Activated CD8-positive, alpha-beta memory T cell treated with anti-CD3 and anti-CD28 coated beads for 48 hours (primary cell): ENCODE measurements around the gene TSC22D2.
"Not testable (repeated sequence)": the region's sequence is repeated elsewhere in the genome, so short reads cannot be mapped to it uniquely, and the experiment has no call there.

Source experiments
- DNase-seq, 3 experiments: peaks; one replicate each; pipeline ENCODE4 v3.0.0-alpha.2; 2020; ENCODE audit warnings: low read depth in 2 of 3, low spot score in 2 of 3

Gene TSC22D2

GRCh38 chr3:150446470-150446977 lies 38.4 kb downstream of the TSC22D2 start:
- no peak for DNase-seq

GRCh38 chr3:150447084-150447483 lies 39.0 kb downstream of the TSC22D2 start:
- DNase-seq = no peak

GRCh38 chr3:150447631-150448465 lies 39.8 kb downstream of the TSC22D2 start:
- DNase-seq = no peak

GRCh38 chr3:150449169-150449721 lies 41.1 kb downstream of the TSC22D2 start:
- no peak for DNase-seq

GRCh38 chr3:150450916-150451315 lies 42.8 kb downstream of the TSC22D2 start:
- no peak for DNase-seq

DNA sequence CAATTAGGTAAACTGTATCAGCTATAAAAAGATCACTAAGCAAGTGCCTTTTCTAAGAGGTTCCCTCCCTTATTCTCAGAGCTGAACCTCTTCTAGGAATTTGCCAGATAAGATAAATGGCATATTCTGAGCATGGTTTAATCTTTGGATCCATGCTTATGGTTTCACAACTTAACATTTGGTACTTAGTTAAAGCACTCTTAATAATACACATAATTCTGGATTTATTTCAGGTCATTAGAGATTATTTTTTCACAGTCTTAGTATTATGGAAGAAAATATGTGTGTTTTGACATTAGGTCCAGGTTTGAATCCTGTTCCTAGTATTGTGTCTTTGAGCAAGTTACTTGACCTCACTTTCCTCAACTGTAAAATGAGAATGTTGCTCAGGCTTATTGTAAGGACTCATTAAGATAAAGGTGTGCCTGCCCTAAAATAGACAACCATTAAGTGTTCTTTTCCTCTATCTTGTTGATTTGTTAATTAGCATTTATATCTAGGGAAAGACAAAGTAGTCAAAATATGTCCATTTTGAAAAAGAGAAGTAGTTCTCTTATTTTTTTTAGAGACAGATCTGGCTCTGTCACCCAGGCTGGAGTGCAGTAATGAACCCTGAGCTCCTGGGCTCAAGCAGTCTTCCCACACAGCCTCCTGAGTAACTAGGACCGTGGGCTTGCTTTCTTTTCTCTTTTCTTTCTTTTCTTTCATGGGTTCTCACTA lies 43.4 kb downstream of the TSC22D2 start:
- DNase-seq = no peak

DNA sequence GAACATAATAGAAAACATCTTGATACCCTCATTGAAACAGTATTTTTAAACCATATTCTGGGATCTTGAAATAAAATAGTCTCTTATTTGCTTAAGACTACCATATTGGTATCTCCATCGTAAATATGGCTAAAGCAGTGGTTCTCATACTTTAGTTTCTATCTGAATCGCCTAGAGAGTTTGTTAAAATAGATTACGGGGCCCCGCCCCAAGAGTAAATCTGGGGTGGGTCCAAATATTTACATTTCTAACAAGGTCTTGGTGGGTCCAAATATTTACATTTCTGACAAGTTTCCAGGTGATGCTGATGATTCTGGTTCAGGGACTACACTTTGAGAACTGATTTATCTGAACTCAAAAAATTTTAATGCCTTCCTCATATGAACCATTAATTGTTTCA lies 45.3 kb downstream of the TSC22D2 start:
- DNase-seq = no peak

DNA sequence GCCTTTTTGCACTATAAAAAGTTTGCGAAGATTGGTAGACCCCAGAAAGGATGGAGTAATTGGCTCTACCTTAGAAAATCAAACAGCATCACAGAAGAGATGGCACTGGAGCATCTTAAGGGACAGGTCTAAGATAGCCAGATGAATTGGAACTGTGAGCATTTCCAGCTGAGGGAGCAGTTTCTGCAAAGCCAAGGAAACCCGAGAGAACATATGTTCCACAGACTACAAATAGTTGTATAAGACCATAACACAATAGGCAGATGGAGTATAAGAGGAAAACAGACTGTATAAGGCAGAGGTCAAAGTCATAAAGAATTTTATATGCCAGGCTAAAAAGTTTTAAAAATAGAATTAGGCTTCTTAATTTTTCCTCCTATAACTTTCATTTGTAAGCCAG lies 46.0 kb downstream of the TSC22D2 start:
- no peak for DNase-seq

DNA sequence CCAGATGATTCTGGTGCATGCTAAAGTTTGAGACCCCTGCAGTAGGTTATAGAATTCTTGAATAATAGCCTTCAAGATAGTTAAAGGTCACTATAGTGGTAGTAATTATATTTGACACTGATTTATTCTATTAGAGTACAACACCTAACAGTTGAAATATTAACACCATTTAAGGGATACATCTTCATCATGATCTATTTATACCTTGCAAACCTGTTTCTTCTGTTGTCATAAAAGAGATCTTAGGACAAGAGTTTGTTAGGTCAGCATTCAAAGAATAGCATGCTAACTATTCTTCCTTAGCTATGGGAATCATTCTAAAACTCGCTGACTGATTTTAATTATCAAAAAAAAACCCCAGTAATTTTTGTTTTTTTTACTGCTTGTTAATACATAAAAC lies 46.5 kb downstream of the TSC22D2 start:
- DNase-seq = no peak

DNA sequence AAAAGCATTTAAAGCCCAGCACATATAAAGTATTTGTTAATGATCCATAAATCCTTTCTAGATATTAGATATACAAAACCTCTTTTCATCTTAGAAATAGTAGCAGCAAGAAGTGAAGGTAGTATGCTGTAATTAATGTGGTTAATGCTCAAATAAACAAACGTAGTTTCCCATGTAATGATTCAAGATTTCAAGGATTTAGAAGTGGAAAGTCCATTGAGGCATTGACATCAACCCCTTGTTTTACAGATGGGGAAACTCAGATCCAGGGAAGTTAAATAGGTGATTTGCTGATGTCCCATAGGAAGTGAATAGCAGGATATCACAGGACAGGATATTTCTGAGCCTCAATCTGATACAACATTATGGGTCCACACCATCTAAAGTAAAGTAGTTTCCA lies 47.2 kb downstream of the TSC22D2 start:
- DNase-seq = no peak

DNA sequence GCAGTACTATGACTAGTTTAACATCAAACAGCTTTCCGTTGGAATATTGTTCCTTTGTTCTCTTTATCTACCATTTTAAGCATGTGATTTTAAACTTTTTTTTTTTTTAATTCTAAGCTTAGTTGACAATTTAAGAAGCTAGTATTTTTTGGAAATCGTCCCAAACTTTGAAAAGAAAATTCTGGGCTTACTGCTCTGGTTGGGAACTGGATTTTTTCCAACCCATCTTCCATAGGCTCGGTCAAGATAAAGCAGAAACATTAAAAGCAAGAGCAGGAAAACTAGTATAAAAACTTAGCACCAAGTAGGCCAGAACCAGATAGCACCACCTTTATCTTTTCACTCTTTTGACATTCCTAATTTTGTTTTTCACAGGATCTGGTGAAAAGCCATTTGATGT lies 49.9 kb downstream of the TSC22D2 start:
- no peak for DNase-seq

- DNase-seq = no peak
Measured at GRCh38 chr3:150460484-150460883, 52.4 kb downstream of the TSC22D2 start.

- no peak for DNase-seq
Measured at GRCh38 chr3:150461399-150461798, 53.3 kb downstream of the TSC22D2 start.

- DNase-seq = no peak
Measured at GRCh38 chr3:150462108-150462507, 54.0 kb downstream of the TSC22D2 start.

DNA sequence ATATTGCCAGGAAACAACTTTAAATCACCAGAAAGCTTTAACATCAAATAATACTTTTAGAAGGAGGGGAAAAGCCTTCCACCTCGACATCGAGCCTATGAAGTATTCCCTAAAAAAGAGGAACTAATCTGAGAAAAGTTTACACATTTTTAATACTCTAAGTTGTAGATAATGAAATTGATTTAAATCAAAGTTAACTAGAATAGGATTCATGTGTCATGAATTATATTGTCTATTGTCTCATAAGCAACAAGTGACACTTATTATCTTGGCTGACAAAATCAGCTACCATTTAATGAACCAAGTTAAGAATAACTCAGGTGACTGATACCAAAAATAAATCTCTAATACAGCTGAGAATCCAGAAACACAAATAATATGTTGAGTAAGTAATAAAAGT lies 56.6 kb downstream of the TSC22D2 start:
- no peak for DNase-seq

GRCh38 chr3:150467381-150467780 lies 59.3 kb downstream of the TSC22D2 start:
- DNase-seq = no peak

DNA sequence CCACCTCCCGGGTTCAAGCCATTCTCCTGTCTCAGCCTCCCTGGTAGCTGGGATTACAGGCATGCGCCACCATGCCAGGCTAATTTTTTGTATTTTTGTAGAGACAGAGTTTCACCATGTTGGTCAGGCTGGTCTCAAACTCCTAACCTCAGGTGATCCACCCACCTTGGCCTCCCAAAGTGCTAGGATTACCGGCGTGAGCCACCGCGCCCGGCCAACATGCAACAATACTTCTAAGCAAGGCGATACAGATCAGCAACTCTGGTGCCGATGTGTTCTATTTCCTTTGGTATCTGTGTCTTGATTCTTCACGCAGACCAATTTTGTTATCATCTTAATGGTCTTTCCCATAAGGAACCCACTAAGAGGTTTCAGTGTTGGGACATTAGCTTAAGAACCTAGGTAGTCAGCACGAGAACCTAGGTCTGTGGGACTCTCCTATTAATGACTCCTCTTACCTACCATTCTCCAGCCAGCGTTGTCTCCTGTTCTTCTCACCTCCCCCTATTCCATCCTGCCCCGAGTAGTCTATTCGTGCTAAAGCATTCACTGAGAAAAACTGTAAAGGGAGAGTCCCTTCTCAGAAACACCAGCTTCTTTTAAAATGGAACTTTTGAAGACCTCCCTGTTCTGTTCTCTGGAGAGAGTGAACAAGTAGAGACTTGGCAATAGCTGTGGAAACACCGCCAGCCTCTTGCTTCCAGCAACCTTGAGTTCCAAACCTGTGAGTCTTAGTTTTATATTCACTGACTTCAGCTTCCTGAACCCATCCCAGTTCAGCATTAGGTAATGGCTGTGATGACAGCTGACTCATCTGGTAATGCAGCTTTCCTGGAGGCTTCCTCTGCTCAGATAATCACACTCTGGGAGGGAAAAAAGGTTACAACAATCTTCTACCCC lies 61.2 kb downstream of the TSC22D2 start:
- DNase-seq = no peak

DNA sequence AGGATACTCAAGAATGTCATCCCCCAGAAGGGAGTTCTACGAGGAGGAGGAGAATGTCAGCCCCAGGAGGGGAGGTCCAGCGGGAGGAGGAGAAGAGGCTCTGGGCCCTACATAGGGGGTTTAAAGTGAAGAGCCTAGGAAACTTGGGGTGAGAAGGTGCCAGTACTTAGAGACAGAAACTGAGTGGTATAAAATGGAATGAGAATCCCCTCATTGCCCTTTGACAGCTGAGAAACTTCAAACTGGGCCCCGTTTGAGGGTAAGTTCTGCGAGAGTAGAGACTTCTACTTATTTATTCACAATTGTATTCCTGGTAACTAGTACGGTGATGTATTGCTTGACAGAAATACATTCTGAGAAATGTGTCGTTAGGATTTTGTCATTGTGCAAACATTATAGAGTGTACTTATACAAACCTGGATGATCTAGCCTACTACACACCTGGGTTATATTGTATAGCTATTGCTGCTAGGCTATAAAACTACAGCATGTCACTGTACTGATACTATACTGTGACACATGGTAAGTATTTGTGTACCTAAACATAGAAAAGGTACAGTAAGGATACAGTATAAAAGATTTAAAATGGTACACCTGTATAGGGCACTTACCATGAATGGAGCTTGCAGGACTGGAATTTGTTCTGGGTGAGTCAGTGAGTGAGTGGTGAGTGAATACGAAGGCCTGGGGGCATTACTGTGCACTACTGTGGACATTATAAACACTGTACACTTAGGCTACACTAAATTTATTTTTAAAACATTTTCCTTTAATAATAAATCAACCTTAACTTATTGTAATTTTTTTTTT lies 62.0 kb downstream of the TSC22D2 start:
- no peak for DNase-seq

GRCh38 chr3:150472421-150472820 lies 64.3 kb downstream of the TSC22D2 start:
- no peak for DNase-seq

GRCh38 chr3:150473161-150473560 lies 65.1 kb downstream of the TSC22D2 start:
- DNase-seq = not testable (repeated sequence)
